ENCODE data around the gene CPNE5.

The CPNE5 gene

GRCh38 chr6:36752886-36753506 lies 86.2 kb downstream of the CPNE5 start:
- peaks cover 27% of the 10 kb centered on the region for H3K4me1 ChIP-seq (ENCODE audit: control insufficient read depth, insufficient read depth, low read length, unreplicated experiment)
- no peaks in the 10 kb centered on the region for H3K27me3 ChIP-seq (ENCODE audit: insufficient read depth, low read length)
- H3K79me2 ChIP-seq (ENCODE audit: control insufficient read depth, insufficient read depth, low read length, unreplicated experiment), result no peaks in the 10 kb centered on the region
- H2AFZ ChIP-seq (ENCODE audit: low read length, unreplicated experiment), result no peak overlapping the region
- no peak overlapping the region for H3K27ac ChIP-seq (ENCODE audit: low read depth, low read length)
- no peaks in the 10 kb centered on the region for H3K36me3 ChIP-seq (ENCODE audit: insufficient read depth, low read length)
- no peak overlapping the region for H3K4me3 ChIP-seq (ENCODE audit: low read depth, low read length)

DNA sequence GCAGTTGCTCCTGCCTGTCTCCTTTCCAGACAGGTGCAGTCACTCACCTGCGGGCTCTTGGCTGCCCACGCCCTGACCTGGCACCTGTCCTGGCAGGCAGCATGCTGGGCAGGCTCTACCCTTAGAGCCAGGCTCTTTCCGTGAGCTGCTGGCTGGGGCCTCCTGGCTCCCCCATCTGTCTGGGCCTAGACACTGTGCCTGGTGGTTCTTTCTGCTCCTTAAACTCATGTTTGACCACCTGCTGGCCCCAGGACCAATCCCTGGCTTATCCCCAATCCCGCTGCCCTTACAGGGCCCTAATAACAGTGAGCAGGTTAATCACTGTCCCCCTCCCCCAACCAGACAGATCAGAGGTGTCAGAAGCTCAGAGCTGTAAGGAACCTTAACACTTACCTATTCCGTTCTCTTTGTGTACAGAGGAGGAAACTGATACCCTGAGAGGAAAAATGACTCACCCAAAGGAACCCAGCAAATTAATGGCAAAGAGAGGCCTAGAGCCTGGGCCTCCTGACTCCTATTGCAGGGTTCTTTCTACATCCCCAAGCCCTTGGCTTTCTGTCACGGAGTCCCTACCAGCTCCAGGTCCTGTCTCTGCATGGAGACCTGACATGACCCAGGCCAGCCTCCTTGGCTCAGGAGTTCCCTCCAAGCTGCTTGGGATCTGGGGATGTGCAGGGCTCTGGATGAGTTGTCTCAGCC lies 86.9 kb downstream of the CPNE5 start:
- H3K4me1 ChIP-seq (ENCODE audit: control insufficient read depth, insufficient read depth, low read length, unreplicated experiment), result peaks cover 27% of the 10 kb centered on the region

GRCh38 chr6:36751833-36752186 lies 87.4 kb downstream of the CPNE5 start:
- H3K4me1 ChIP-seq (ENCODE audit: control insufficient read depth, insufficient read depth, low read length, unreplicated experiment), result peaks cover 26% of the 10 kb centered on the region
- H2AFZ ChIP-seq (ENCODE audit: low read length, unreplicated experiment), result no peak overlapping the region
- no peak overlapping the region for H3K4me3 ChIP-seq (ENCODE audit: low read depth, low read length)
- no peaks in the 10 kb centered on the region for H3K79me2 ChIP-seq (ENCODE audit: control insufficient read depth, insufficient read depth, low read length, unreplicated experiment)
- no peaks in the 10 kb centered on the region for H3K27me3 ChIP-seq (ENCODE audit: insufficient read depth, low read length)
- no peak overlapping the region for H3K27ac ChIP-seq (ENCODE audit: low read depth, low read length)
- H3K36me3 ChIP-seq (ENCODE audit: insufficient read depth, low read length), result no peaks in the 10 kb centered on the region

More for the DNA sequence above, 86.9 kb downstream of the CPNE5 start:
- Histone ChIP-seq H2AFZ (ENCODE audit: low read length, unreplicated experiment) (no peak overlapping the region), H3K36me3 (ENCODE audit: insufficient read depth, low read length) (no peaks in the 10 kb centered on the region), H3K79me2 (ENCODE audit: control insufficient read depth, insufficient read depth, low read length, unreplicated experiment) (no peaks in the 10 kb centered on the region), H3K27me3 (ENCODE audit: insufficient read depth, low read length) (no peaks in the 10 kb centered on the region), H3K4me3 (ENCODE audit: low read depth, low read length) (no peak overlapping the region), H3K27ac (ENCODE audit: low read depth, low read length) (no peak overlapping the region)

DNA sequence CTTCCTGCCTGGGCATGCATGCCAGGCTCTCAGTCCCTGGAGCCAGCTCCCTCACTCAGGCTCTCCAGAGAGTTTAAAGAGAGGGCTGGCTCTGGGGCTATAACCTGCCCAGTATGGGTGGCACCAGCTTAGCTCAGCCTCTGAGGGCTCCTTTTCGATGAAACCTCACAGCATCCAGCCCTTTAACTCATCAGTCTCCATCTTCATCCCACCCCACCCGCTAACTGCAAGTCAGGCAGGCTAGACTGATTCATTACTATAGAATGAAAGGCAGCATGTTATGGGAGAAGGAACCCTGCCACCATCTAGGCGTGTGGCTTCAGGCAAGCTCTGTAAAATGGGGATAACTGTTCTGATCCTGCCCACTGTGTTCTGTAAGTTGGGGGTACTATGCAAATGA lies 88.2 kb downstream of the CPNE5 start:
- no peaks in the 10 kb centered on the region for H3K79me2 ChIP-seq (ENCODE audit: control insufficient read depth, insufficient read depth, low read length, unreplicated experiment)
- H3K4me1 ChIP-seq (ENCODE audit: control insufficient read depth, insufficient read depth, low read length, unreplicated experiment), result peaks cover 19% of the 10 kb centered on the region
- no peak overlapping the region for H3K4me3 ChIP-seq (ENCODE audit: low read depth, low read length)
- no peaks in the 10 kb centered on the region for H3K36me3 ChIP-seq (ENCODE audit: insufficient read depth, low read length)
- H2AFZ ChIP-seq (ENCODE audit: low read length, unreplicated experiment), result no peak overlapping the region
- no peak overlapping the region for H3K27ac ChIP-seq (ENCODE audit: low read depth, low read length)
- H3K27me3 ChIP-seq (ENCODE audit: insufficient read depth, low read length), result no peaks in the 10 kb centered on the region

- Histone ChIP-seq H3K27ac (ENCODE audit: low read depth, low read length) (no peak overlapping the region), H3K79me2 (ENCODE audit: control insufficient read depth, insufficient read depth, low read length, unreplicated experiment) (no peaks in the 10 kb centered on the region), H3K36me3 (ENCODE audit: insufficient read depth, low read length) (no peaks in the 10 kb centered on the region), H3K27me3 (ENCODE audit: insufficient read depth, low read length) (no peaks in the 10 kb centered on the region), H3K4me1 (ENCODE audit: control insufficient read depth, insufficient read depth, low read length, unreplicated experiment) (peaks cover 13% of the 10 kb centered on the region), H3K4me3 (ENCODE audit: low read depth, low read length) (no peak overlapping the region), H2AFZ (ENCODE audit: low read length, unreplicated experiment) (no peak overlapping the region)
Observed at GRCh38 chr6:36749829-36750489, 89.3 kb downstream of the CPNE5 start.

DNA sequence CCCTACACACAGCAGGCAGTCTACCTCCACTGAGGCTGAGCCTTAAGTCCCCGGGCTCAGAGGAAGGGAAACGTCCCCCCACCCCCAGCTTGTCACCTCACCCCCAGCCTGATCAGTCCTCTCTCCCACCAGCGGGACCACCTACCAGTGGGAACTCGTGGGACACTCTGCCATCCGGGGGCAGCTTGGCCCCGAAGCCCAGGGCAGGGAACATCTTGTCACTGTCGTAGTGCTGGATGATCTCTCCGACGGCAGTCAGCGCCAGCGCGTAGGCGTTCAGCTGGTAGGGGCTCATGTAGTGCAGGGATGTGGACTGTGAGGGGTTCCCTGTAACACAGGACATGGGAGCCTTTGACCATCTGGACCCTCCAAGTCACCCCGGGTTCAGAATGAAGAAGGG lies 93.0 kb downstream of the CPNE5 start:
- Histone ChIP-seq H2AFZ (ENCODE audit: low read length, unreplicated experiment) (no peak overlapping the region), H3K27me3 (ENCODE audit: insufficient read depth, low read length) (no peaks in the 10 kb centered on the region), H3K27ac (ENCODE audit: low read depth, low read length) (no peak overlapping the region), H3K4me3 (ENCODE audit: low read depth, low read length) (no peak overlapping the region), H3K36me3 (ENCODE audit: insufficient read depth, low read length) (no peaks in the 10 kb centered on the region), H3K4me1 (ENCODE audit: control insufficient read depth, insufficient read depth, low read length, unreplicated experiment) (no peaks in the 10 kb centered on the region), H3K79me2 (ENCODE audit: control insufficient read depth, insufficient read depth, low read length, unreplicated experiment) (no peaks in the 10 kb centered on the region)

- Histone ChIP-seq H3K27me3 (ENCODE audit: insufficient read depth, low read length) (no peaks in the 10 kb centered on the region), H2AFZ (ENCODE audit: low read length, unreplicated experiment) (no peak overlapping the region), H3K4me1 (ENCODE audit: control insufficient read depth, insufficient read depth, low read length, unreplicated experiment) (no peaks in the 10 kb centered on the region), H3K4me3 (ENCODE audit: low read depth, low read length) (no peak overlapping the region), H3K79me2 (ENCODE audit: control insufficient read depth, insufficient read depth, low read length, unreplicated experiment) (no peaks in the 10 kb centered on the region), H3K27ac (ENCODE audit: low read depth, low read length) (no peak overlapping the region), H3K36me3 (ENCODE audit: insufficient read depth, low read length) (no peaks in the 10 kb centered on the region)
Observed at GRCh38 chr6:36745836-36746235, 93.4 kb downstream of the CPNE5 start.

GRCh38 chr6:36745283-36745682 lies 94.0 kb downstream of the CPNE5 start:
- H2AFZ ChIP-seq (ENCODE audit: low read length, unreplicated experiment), result no peak overlapping the region
- no peaks in the 10 kb centered on the region for H3K36me3 ChIP-seq (ENCODE audit: insufficient read depth, low read length)
- no peak overlapping the region for H3K27ac ChIP-seq (ENCODE audit: low read depth, low read length)
- H3K27me3 ChIP-seq (ENCODE audit: insufficient read depth, low read length), result no peaks in the 10 kb centered on the region
- H3K79me2 ChIP-seq (ENCODE audit: control insufficient read depth, insufficient read depth, low read length, unreplicated experiment), result no peaks in the 10 kb centered on the region
- H3K4me3 ChIP-seq (ENCODE audit: low read depth, low read length), result no peak overlapping the region
- H3K4me1 ChIP-seq (ENCODE audit: control insufficient read depth, insufficient read depth, low read length, unreplicated experiment), result no peaks in the 10 kb centered on the region

DNA sequence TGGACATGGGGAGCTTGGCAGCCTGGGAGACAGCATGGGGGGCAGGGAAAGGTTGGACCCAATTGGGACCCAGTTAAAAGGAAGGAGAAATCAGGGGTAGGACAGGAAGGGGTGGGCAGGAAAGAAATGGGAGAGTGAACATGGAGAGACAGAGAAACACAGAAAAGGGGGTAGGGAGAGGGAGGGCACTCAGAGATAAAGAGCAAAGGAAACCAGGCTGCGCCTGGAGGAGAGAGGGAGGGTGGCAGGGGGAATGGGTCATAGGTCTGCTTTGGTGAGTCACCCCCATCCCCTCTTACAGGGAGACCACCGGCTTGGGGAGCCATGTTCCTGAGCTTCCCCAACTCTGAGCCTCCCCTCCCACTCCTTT lies 95.0 kb downstream of the CPNE5 start:
- no peak overlapping the region for H3K4me3 ChIP-seq (ENCODE audit: low read depth, low read length)
- H3K27ac ChIP-seq (ENCODE audit: low read depth, low read length), result no peak overlapping the region

GRCh38 chr6:36743538-36744303 lies 95.5 kb downstream of the CPNE5 start:
- Histone ChIP-seq H3K27me3 (ENCODE audit: insufficient read depth, low read length) (no peaks in the 10 kb centered on the region), H3K4me3 (ENCODE audit: low read depth, low read length) (no peak overlapping the region), H3K36me3 (ENCODE audit: insufficient read depth, low read length) (no peaks in the 10 kb centered on the region), H3K27ac (ENCODE audit: low read depth, low read length) (no peak overlapping the region), H3K79me2 (ENCODE audit: control insufficient read depth, insufficient read depth, low read length, unreplicated experiment) (no peaks in the 10 kb centered on the region), H3K4me1 (ENCODE audit: control insufficient read depth, insufficient read depth, low read length, unreplicated experiment) (peaks cover 12% of the 10 kb centered on the region), H2AFZ (ENCODE audit: low read length, unreplicated experiment) (no peak overlapping the region)

More for the DNA sequence above, 95.0 kb downstream of the CPNE5 start:
- Histone ChIP-seq H3K36me3 (ENCODE audit: insufficient read depth, low read length) (no peaks in the 10 kb centered on the region), H3K79me2 (ENCODE audit: control insufficient read depth, insufficient read depth, low read length, unreplicated experiment) (no peaks in the 10 kb centered on the region), H3K27me3 (ENCODE audit: insufficient read depth, low read length) (no peaks in the 10 kb centered on the region), H2AFZ (ENCODE audit: low read length, unreplicated experiment) (no peak overlapping the region), H3K4me1 (ENCODE audit: control insufficient read depth, insufficient read depth, low read length, unreplicated experiment) (peaks cover 9% of the 10 kb centered on the region)

Measured in ACC112 (cell line).